GM12801 (cell line): ENCODE measurements around the gene RPL27A.

ENCODE experiments used
- CTCF ChIP-seq: IDR thresholded peaks from one replicate; pipeline ENCODE4 v1.5.1; 2011; ENCODE audit warnings: control low read depth; ENCODE audit not compliant: insufficient read length; ENCODE audit errors: extremely low read depth

RPL27A gene

GRCh38 chr11:8642196-8642841 is 40.3 kb upstream of the RPL27A start:
- no peak for TF ChIP-seq CTCF

- no peak for TF ChIP-seq CTCF
Observed at GRCh38 chr11:8646873-8647272, 35.7 kb upstream of the RPL27A start.

GRCh38 chr11:8649361-8649760 is 33.2 kb upstream of the RPL27A start:
- no peak for TF ChIP-seq CTCF

- TF ChIP-seq CTCF, result no peak
Observed at GRCh38 chr11:8650401-8650990, 32.1 kb upstream of the RPL27A start.

- no peak for TF ChIP-seq CTCF
Observed at GRCh38 chr11:8652140-8652539, 30.5 kb upstream of the RPL27A start.

GRCh38 chr11:8654503-8654902 is 28.1 kb upstream of the RPL27A start:
- TF ChIP-seq CTCF, result no peak

GRCh38 chr11:8656291-8656690 is 26.3 kb upstream of the RPL27A start:
- TF ChIP-seq CTCF, result no peak
